ENCODE results near the gene B4GAT1. TPM values are rescaled to one million over a fixed set of nuclear protein-coding genes. Genes with fewer than 3 reads are reported as not detected.

The B4GAT1 gene
- total and polyA plus RNA-seq, 8 donors = 3.5 to 22.3 (median 17.4) TPM

DNA sequence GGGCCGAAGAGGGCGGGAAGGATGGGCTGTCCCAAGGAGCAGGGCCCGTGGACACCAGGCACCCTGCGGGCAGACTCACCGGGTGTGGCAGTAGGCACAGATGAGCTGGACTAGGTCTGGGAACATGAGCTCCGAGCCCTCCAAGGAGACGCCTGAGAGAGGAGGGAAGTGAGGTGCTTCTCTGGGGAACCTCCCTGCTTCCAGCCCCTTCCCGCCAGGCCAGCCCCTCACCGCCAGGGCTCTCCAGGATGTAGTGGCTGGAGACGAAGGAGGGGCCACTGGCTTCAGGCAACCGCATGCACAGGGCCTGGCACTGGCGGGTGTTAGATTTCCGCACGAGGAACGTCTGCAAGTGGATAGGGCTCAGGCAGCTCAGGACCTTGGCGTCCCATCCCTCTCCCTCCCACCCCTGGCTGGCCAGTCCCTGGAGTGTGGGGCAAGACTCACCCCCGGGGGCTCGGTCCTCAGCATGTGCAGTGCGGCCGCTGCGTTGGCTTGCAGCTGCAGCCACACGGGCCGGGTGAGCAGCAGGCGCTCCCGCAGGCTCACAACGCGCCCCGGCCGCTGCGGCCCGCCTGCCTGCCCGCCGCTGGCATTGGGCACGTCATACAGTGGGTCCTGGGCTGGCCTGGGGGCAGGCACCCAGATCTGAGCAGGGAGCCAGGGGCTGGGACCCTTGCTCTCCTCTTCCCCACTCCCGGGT, 11.7 kb downstream of the B4GAT1 start:
- Histone ChIP-seq H3K27me3 (no peaks in the 10 kb centered on the region), H3K4me3 (peak overlapping the region; percentile 46 to 73 (median 62)), H3K36me3 (peaks cover 33 to 72% (median 66%) of the 10 kb centered on the region in 4 donors), H3K9me3 (no peaks in the 10 kb centered on the region), H3K27ac (peak overlapping the region; percentile 78 to 88 (median 85)), H3K4me1 (peaks cover 23 to 41% (median 34%) of the 10 kb centered on the region in 4 donors)
- DNase-seq = peak in 1 of 2 donors; percentile 61
- TF ChIP-seq EP300 (IDR thresholded peaks at IDR 0.05) (no peak), POLR2AphosphoS5 (IDR thresholded peaks at IDR 0.05) (no peak), POLR2A (IDR thresholded peaks at IDR 0.05) (no peak)
- TF ChIP-seq, protein P1, sequence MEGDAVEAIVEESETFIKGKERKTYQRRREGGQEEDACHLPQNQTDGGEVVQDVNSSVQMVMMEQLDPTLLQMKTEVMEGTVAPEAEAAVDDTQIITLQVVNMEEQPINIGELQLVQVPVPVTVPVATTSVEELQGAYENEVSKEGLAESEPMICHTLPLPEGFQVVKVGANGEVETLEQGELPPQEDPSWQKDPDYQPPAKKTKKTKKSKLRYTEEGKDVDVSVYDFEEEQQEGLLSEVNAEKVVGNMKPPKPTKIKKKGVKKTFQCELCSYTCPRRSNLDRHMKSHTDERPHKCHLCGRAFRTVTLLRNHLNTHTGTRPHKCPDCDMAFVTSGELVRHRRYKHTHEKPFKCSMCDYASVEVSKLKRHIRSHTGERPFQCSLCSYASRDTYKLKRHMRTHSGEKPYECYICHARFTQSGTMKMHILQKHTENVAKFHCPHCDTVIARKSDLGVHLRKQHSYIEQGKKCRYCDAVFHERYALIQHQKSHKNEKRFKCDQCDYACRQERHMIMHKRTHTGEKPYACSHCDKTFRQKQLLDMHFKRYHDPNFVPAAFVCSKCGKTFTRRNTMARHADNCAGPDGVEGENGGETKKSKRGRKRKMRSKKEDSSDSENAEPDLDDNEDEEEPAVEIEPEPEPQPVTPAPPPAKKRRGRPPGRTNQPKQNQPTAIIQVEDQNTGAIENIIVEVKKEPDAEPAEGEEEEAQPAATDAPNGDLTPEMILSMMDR (IDR thresholded peaks at IDR 0.05) = no peak
- intact Hi-C loops (cut with DNase I; ENCODE audit: low total_unique reads) = no loop called here
- WGBS, 5 donors = 9 to 40% (median 13%) methylated on average over 4 to 35 of the region's 35 CpGs

DNA sequence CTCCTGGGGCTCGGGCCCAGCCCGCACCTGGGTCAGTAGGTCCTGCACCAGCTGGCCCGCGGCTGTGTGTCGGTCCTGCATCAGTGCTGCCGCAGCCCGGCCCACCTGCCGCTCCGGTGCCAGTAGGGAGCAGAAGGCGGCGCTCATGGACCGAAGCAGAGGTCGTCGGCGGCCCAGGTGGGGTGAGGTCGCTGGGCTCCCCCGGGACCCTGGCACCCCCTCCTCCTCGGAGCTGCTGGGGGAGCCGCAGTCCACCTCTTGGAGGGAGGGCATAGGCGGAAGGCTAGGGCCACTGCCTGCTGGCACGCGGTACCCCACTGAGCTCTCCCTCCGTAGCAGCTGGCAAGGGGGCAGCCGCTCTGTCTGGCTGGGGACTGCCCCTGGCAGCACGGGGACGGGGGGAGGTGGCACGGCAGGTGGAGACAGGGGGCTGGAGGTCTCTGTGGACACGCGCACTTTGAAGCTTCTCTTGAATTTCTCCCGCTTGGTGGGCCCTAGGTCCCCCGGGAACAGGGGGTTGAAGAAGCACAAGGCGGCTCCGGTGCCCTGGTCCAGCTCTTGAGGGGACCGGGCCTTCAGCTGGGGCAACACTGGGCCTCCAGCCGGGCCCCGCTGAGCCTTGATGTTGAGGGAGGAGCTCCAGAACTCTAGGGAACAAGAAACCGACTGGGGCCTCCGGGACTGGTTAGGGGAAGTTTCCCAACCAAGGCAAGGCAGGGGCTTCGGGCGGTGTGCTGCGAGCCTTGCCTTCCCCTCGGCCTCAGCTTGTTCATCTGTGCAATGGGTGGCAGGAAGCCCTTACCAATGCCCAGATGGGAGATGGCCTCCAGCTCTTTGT, 12.6 kb downstream of the B4GAT1 start:
- Histone ChIP-seq H3K9me3 (no peaks in the 10 kb centered on the region), H3K27ac (peak overlapping the region in 3 of 5 donors; percentile 79 to 88 (median 85)), H3K4me3 (peak overlapping the region; percentile 46 to 73 (median 62)), H3K36me3 (peaks cover 24 to 64% (median 57%) of the 10 kb centered on the region in 4 donors), H3K27me3 (no peaks in the 10 kb centered on the region), H3K4me1 (peaks cover 23 to 41% (median 34%) of the 10 kb centered on the region in 4 donors)
- no peak for DNase-seq
- no peak for TF ChIP-seq POLR2A (IDR thresholded peaks at IDR 0.05)
- TF ChIP-seq, protein P1 (IDR thresholded peaks at IDR 0.05) = no peak
- no peak for TF ChIP-seq POLR2AphosphoS5 (IDR thresholded peaks at IDR 0.05)
- TF ChIP-seq EP300 (IDR thresholded peaks at IDR 0.05) = no peak
- 75 to 87% (median 83%) methylated on average over 10 to 42 of the region's 42 CpGs for WGBS, 5 donors
- intact Hi-C loops (cut with DNase I; ENCODE audit: low total_unique reads) = no loop called here

DNA sequence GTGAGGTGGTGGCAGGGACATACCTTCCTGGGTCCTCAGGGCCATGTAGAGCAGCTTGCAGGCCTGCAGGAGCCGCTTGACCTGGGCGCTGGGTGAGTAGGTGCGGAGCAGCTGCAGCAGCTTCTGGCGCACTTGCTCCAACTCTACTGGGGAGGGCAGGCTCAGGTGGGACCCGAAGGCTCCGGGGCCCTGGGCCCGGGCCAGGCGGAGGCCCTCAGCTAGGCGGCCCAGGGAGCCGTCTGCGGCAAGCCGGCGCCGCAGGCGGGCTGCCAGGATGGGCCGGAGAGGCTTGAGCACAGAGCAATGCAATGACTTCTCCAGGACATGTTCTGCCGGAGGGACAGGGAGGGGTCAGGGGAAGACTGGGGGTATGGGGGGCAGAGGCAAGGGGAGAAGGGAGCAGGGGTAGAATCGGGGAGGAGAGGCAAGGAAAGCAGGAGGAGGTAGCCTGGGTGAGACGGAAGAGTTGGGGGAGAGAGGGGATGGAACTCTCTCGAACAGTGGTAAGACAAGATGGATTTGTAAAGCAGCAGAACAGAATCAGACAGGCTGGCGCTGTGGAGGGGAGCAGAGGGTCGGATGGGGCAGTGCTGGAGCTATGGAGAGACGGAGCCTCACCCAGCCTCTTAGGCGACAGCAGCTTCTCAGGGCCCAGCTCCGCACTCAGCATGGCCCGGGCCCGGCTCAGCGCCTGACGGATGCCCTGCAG, 13.4 kb downstream of the B4GAT1 start:
- Histone ChIP-seq H3K36me3 (peaks cover 17 to 56% (median 50%) of the 10 kb centered on the region in 4 donors), H3K27ac (no peak overlapping the region), H3K4me1 (peaks cover 23 to 43% (median 35%) of the 10 kb centered on the region in 4 donors), H3K9me3 (no peaks in the 10 kb centered on the region), H3K4me3 (peak overlapping the region in 1 of 4 donors; percentile 46), H3K27me3 (no peaks in the 10 kb centered on the region)
- intact Hi-C loops (cut with DNase I; ENCODE audit: low total_unique reads) = no loop called here
- no peak for TF ChIP-seq POLR2AphosphoS5 (IDR thresholded peaks at IDR 0.05)
- no peak for TF ChIP-seq POLR2A (IDR thresholded peaks at IDR 0.05)
- TF ChIP-seq, protein P1 (IDR thresholded peaks at IDR 0.05) = no peak
- no peak for TF ChIP-seq EP300 (IDR thresholded peaks at IDR 0.05)
- 83 to 91% (median 89%) methylated on average over 25 to 29 of the region's 29 CpGs for WGBS, 5 donors
- DNase-seq = no peak

Data from stomach (tissue), 9 donors.